Measurements from ENCODE around the gene CMBL. TPM values are rescaled to one million over a fixed set of nuclear protein-coding genes. Genes with fewer than 3 reads are reported as not detected.

Gene CMBL
- total RNA-seq, 1 donor from 2014 or later, result 0.75 TPM

DNA sequence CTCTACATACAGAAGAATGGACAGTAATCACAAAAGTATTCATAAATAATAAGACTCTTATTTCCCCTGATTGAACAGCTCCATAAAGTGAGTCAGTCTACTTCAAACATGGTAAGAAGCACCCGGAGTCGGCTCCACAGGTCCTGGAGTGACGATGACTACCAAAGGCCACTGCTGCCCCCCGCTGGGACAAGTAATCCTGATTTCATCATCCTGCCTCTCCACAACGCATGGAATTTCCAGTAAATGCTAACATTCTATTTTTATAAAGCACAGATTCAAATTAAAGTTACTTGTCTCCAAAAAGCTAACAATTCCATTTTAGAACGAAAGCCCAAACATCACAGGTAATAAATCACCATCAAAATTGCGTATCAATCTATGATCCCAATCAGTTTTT, 74.2 kb downstream of the CMBL start:
- no peak overlapping the region for H3K27ac ChIP-seq
- no peaks in the 10 kb centered on the region for H3K4me1 ChIP-seq
- no peaks in the 10 kb centered on the region for H3K27me3 ChIP-seq
- DNase-seq (ENCODE audit: low spot score in 2 of 2), result no peak
- H3K9me3 ChIP-seq, result no peaks in the 10 kb centered on the region
- H3K4me3 ChIP-seq, result no peak overlapping the region
- TF ChIP-seq CTCF (IDR thresholded peaks at IDR 0.05), result no peak
- intact Hi-C loops (cut with DNase I), result no loop called here
- H3K36me3 ChIP-seq, result peaks cover 3 to 12% of the 10 kb centered on the region in 2 donors

DNA sequence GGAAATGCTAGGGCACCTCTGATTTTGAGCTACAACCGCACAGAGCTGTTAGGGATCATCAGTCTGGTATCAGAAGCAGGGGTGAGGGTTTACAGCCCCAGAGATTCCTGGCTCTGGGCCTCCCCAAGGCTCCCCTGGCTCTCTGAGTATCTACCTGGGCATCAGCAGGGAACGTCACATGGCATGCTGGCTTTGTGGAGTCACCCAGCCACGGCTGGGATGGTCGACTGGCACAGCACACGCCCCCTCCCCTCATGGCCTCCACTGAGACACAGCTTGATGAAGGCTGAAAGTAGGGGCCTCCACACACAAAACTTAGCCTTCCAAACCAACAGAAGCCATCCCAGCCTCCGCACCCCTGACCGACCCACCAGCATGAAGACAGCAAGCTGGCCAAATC, 74.7 kb downstream of the CMBL start:
- Histone ChIP-seq H3K27me3 (no peaks in the 10 kb centered on the region), H3K36me3 (peaks cover 3 to 9% of the 10 kb centered on the region in 2 donors), H3K4me1 (no peaks in the 10 kb centered on the region), H3K27ac (no peak overlapping the region), H3K9me3 (no peaks in the 10 kb centered on the region), H3K4me3 (no peak overlapping the region)
- DNase-seq (ENCODE audit: low spot score in 2 of 2), result no peak
- intact Hi-C loops (cut with DNase I), result no loop called here
- TF ChIP-seq CTCF (IDR thresholded peaks at IDR 0.05), result no peak

- intact Hi-C loops (cut with DNase I), result no loop called here
- no peak for TF ChIP-seq CTCF (IDR thresholded peaks at IDR 0.05)
- H3K9me3 ChIP-seq, result no peaks in the 10 kb centered on the region
- H3K36me3 ChIP-seq, result peaks cover 0 to 9% of the 10 kb centered on the region in 2 donors
- DNase-seq (ENCODE audit: low spot score in 2 of 2), result no peak
- H3K4me1 ChIP-seq, result no peaks in the 10 kb centered on the region
- H3K27me3 ChIP-seq, result no peaks in the 10 kb centered on the region
- H3K27ac ChIP-seq, result no peak overlapping the region
- no peak overlapping the region for H3K4me3 ChIP-seq
These were observed 75.3 kb downstream of the CMBL start for GRCh38 chr5:10232386-10232785.

DNA sequence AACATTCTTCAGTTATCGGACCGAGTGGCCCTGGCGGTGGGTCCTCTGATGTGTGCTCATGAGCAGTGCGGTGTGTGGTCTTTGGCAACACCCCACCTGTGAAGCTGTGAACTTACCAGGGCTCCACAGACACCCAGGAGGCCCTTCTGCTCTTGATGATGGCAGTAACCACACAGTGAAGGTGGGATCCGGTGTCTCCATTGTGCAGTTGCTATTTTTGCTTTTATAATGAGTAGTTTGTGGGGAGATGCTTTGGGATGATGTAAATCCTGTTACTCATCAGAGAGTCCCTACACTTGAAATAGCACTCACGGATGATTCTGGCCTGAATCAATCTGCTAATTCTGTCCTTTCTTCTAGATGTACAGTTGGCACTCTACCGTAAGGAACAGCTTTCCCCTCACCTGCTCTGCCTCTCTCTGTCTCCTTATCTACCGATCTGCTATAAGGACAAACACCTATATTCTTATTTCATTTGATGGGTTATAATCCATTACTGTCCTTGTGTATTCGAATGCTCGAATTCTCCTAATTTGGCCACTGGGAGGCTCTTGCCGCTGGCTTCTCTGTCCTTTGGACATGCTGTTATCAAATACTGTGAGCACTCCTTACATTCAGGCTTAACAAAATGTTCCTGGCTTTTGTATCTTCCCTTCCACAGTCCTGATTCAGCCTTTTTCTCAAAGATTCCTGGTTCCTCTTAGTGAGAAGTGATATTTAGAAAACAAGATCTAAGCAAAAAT, 78.2 kb downstream of the CMBL start:
- Histone ChIP-seq H3K9me3 (no peaks in the 10 kb centered on the region), H3K4me1 (no peaks in the 10 kb centered on the region), H3K36me3 (peaks cover 0 to 2% of the 10 kb centered on the region in 2 donors), H3K4me3 (no peak overlapping the region), H3K27me3 (no peaks in the 10 kb centered on the region), H3K27ac (no peak overlapping the region)
- no peak for TF ChIP-seq CTCF (IDR thresholded peaks at IDR 0.05)
- intact Hi-C loops (cut with DNase I), result no loop called here
- DNase-seq (ENCODE audit: low spot score in 2 of 2), result no peak

- Histone ChIP-seq H3K36me3 (no peaks in the 10 kb centered on the region), H3K4me3 (no peak overlapping the region), H3K27ac (no peak overlapping the region), H3K27me3 (no peaks in the 10 kb centered on the region), H3K9me3 (no peaks in the 10 kb centered on the region), H3K4me1 (no peaks in the 10 kb centered on the region)
- intact Hi-C loops (cut with DNase I), result no loop called here
- DNase-seq (ENCODE audit: low spot score in 2 of 2), result no peak
- no peak for TF ChIP-seq CTCF (IDR thresholded peaks at IDR 0.05)
These were observed 79.4 kb downstream of the CMBL start for GRCh38 chr5:10228288-10228687.

Other genes starting within 250 kb of the CMBL start
- 0.64 TPM for gene ATPSCKMT, start 58.0 kb downstream of the CMBL start, total RNA-seq
- gene CCT5, start 57.6 kb downstream of the CMBL start, total RNA-seq, result 66.1 TPM
- 47.0 TPM for gene MARCHF6, start 45.8 kb upstream of the CMBL start, total RNA-seq
- gene ROPN1L, start 134.0 kb upstream of the CMBL start, total RNA-seq, result not detected